Measurements from ENCODE around the gene IFNL1. TPM values are rescaled to one million over a fixed set of nuclear protein-coding genes. Genes with fewer than 3 reads are reported as not detected.

The IFNL1 gene
- total RNA-seq, 1 donor from 2014 or later, result not detected

GRCh38 chr19:39293394-39293793 is 2.8 kb upstream of the IFNL1 start:
- H3K36me3 Mint-ChIP-seq (ENCODE audit: unreplicated experiment), result no peaks in the 10 kb centered on the region
- peaks cover 2% of the 10 kb centered on the region for H3K4me1 Mint-ChIP-seq (ENCODE audit: low read depth, unreplicated experiment)
- no peak overlapping the region for H3K4me3 Mint-ChIP-seq (ENCODE audit: unreplicated experiment)
- H3K27ac Mint-ChIP-seq (ENCODE audit: unreplicated experiment), result no peak overlapping the region
- no peak for DNase-seq
- peaks cover 3% of the 10 kb centered on the region for H3K27me3 Mint-ChIP-seq (ENCODE audit: unreplicated experiment)
- no peak for TF ChIP-seq CTCF (IDR thresholded peaks at IDR 0.05; ENCODE audit: partially characterized antibody, unreplicated experiment)
- peaks cover 4% of the 10 kb centered on the region for H3K9me3 Mint-ChIP-seq (ENCODE audit: unreplicated experiment)

GRCh38 chr19:39296906-39297305 is 699 bp downstream of the IFNL1 start:
- H3K9me3 Mint-ChIP-seq (ENCODE audit: unreplicated experiment), result peaks cover 5% of the 10 kb centered on the region
- no peaks in the 10 kb centered on the region for H3K36me3 Mint-ChIP-seq (ENCODE audit: unreplicated experiment)
- no peak for DNase-seq
- H3K27ac Mint-ChIP-seq (ENCODE audit: unreplicated experiment), result no peak overlapping the region
- H3K4me3 Mint-ChIP-seq (ENCODE audit: unreplicated experiment), result no peak overlapping the region
- H3K4me1 Mint-ChIP-seq (ENCODE audit: low read depth, unreplicated experiment), result peaks cover 5% of the 10 kb centered on the region
- no peak for TF ChIP-seq CTCF (IDR thresholded peaks at IDR 0.05; ENCODE audit: partially characterized antibody, unreplicated experiment)
- H3K27me3 Mint-ChIP-seq (ENCODE audit: unreplicated experiment), result peaks cover 6% of the 10 kb centered on the region

- DNase-seq, result no peak
- Mint-ChIP-seq H3K9me3 (ENCODE audit: unreplicated experiment) (peaks cover 5% of the 10 kb centered on the region), H3K4me3 (ENCODE audit: unreplicated experiment) (no peak overlapping the region), H3K4me1 (ENCODE audit: low read depth, unreplicated experiment) (peaks cover 5% of the 10 kb centered on the region), H3K36me3 (ENCODE audit: unreplicated experiment) (no peaks in the 10 kb centered on the region), H3K27me3 (ENCODE audit: unreplicated experiment) (peaks cover 6% of the 10 kb centered on the region), H3K27ac (ENCODE audit: unreplicated experiment) (no peak overlapping the region)
- no peak for TF ChIP-seq CTCF (IDR thresholded peaks at IDR 0.05; ENCODE audit: partially characterized antibody, unreplicated experiment)
Observed at GRCh38 chr19:39297931-39298634, 1.9 kb downstream of the IFNL1 start.

GRCh38 chr19:39299404-39299803 is 3.2 kb downstream of the IFNL1 start:
- peaks cover 7% of the 10 kb centered on the region for H3K27me3 Mint-ChIP-seq (ENCODE audit: unreplicated experiment)
- H3K36me3 Mint-ChIP-seq (ENCODE audit: unreplicated experiment), result no peaks in the 10 kb centered on the region
- no peak overlapping the region for H3K4me3 Mint-ChIP-seq (ENCODE audit: unreplicated experiment)
- peaks cover 7% of the 10 kb centered on the region for H3K9me3 Mint-ChIP-seq (ENCODE audit: unreplicated experiment)
- no peak for DNase-seq
- no peak for TF ChIP-seq CTCF (IDR thresholded peaks at IDR 0.05; ENCODE audit: partially characterized antibody, unreplicated experiment)
- no peak overlapping the region for H3K27ac Mint-ChIP-seq (ENCODE audit: unreplicated experiment)
- peaks cover 8% of the 10 kb centered on the region for H3K4me1 Mint-ChIP-seq (ENCODE audit: low read depth, unreplicated experiment)

- no peak for DNase-seq
- H3K4me1 Mint-ChIP-seq (ENCODE audit: low read depth, unreplicated experiment), result peaks cover 12% of the 10 kb centered on the region
- H3K36me3 Mint-ChIP-seq (ENCODE audit: unreplicated experiment), result no peaks in the 10 kb centered on the region
- H3K27ac Mint-ChIP-seq (ENCODE audit: unreplicated experiment), result no peak overlapping the region
- H3K27me3 Mint-ChIP-seq (ENCODE audit: unreplicated experiment), result peaks cover 7% of the 10 kb centered on the region
- TF ChIP-seq CTCF (IDR thresholded peaks at IDR 0.05; ENCODE audit: partially characterized antibody, unreplicated experiment), result no peak
- peaks cover 7% of the 10 kb centered on the region for H3K9me3 Mint-ChIP-seq (ENCODE audit: unreplicated experiment)
- H3K4me3 Mint-ChIP-seq (ENCODE audit: unreplicated experiment), result no peak overlapping the region
Observed at GRCh38 chr19:39299832-39300231, 3.6 kb downstream of the IFNL1 start.
